Neural progenitor cell (in vitro differentiated cells): ENCODE measurements around the gene TFAP2E. TPM values are rescaled to one million over a fixed set of nuclear protein-coding genes. Genes with fewer than 3 reads are reported as not detected.

Experiments used
- DNase-seq: peaks from one replicate; pipeline ENCODE4 v3.0.0-alpha.2; 2016; ENCODE audit warnings: low spot score
- H2AFZ ChIP-seq: fragments of 200-600 bp; sonication (generic); replicated peaks from 2 replicates; pipeline ENCODE4 v1.6.1; 2016; ENCODE audit warnings: antibody characterized with exemption
- H3F3A ChIP-seq: fragments of 200-600 bp; sonication (generic); 2 replicates; pipeline ENCODE4 v1.6.1; 2016; ENCODE audit warnings: antibody characterized with exemption, low read depth
- H3K27ac ChIP-seq: fragments of 200-600 bp; sonication (generic); 2 replicates; pipeline ENCODE4 v1.5.1; 2016; ENCODE audit warnings: mild to moderate bottlenecking
- H3K27me3 ChIP-seq: fragments of 200-600 bp; sonication (generic); 2 replicates; pipeline ENCODE4 v1.6.1; 2016; ENCODE audit warnings: mild to moderate bottlenecking, moderate library complexity
- H3K36me3 ChIP-seq: fragments of 200-600 bp; sonication (generic); 2 replicates; pipeline ENCODE4 v1.5.1; 2016
- H3K4me1 ChIP-seq: fragments of 200-600 bp; sonication (generic); 2 replicates; pipeline ENCODE4 v1.6.1; 2016; ENCODE audit warnings: mixed run types
- H3K4me2 ChIP-seq: fragments of 200-600 bp; sonication (generic); 2 replicates; pipeline ENCODE4 v1.6.1; 2016
- H3K4me3 ChIP-seq: fragments of 200-600 bp; sonication (generic); 2 replicates; pipeline ENCODE4 v1.5.1; 2016
- H3K79me2 ChIP-seq: fragments of 200-600 bp; sonication (generic); 2 replicates; pipeline ENCODE4 v1.6.1; 2016; ENCODE audit warnings: low read depth
- H3K9ac ChIP-seq: fragments of 200-600 bp; sonication (generic); 2 replicates; pipeline ENCODE4 v1.6.1; 2016
- H3K9me3 ChIP-seq: fragments of 200-600 bp; sonication (generic); 2 replicates; pipeline ENCODE4 v1.5.1; 2016; ENCODE audit warnings: low read depth
- H4K20me1 ChIP-seq: fragments of 200-600 bp; sonication (generic); 2 replicates; pipeline ENCODE4 v1.6.1; 2016; ENCODE audit warnings: low read depth
- H3K27ac Mint-ChIP-seq: 3 replicates; pipeline ENCODE4 v1.8.0; 2021; ENCODE audit warnings: mixed read lengths
- H3K27me3 Mint-ChIP-seq: 2 replicates; pipeline ENCODE4 v1.8.0; 2022; ENCODE audit warnings: low read depth, mild to moderate bottlenecking, inconsistent platforms, moderate library complexity, mixed read lengths; ENCODE audit not compliant: insufficient read depth
- H3K36me3 Mint-ChIP-seq: 3 replicates; pipeline ENCODE4 v1.8.0; 2021; ENCODE audit warnings: mixed read lengths
- H3K4me1 Mint-ChIP-seq: 3 replicates; pipeline ENCODE4 v1.8.0; 2021; ENCODE audit warnings: mixed read lengths
- H3K4me3 Mint-ChIP-seq: 3 replicates; pipeline ENCODE4 v1.8.0; 2021; ENCODE audit warnings: mild to moderate bottlenecking, moderate library complexity, mixed read lengths
- H3K9me3 Mint-ChIP-seq: 3 replicates; pipeline ENCODE4 v1.8.0; 2020; ENCODE audit warnings: mixed read lengths
- CTCF ChIP-seq: fragments of 200-600 bp; sonication (generic); IDR thresholded peaks from 2 replicates; pipeline ENCODE4 v1.5.1; 2017; ENCODE audit warnings: antibody characterized with exemption, mild to moderate bottlenecking
- EZH2 ChIP-seq: fragments of 200-600 bp; sonication (generic); IDR thresholded peaks from 2 replicates; pipeline ENCODE4 v1.6.1; 2017; ENCODE audit warnings: antibody characterized with exemption, mild to moderate bottlenecking, moderate library complexity
- EZH2phosphoT487 ChIP-seq: fragments of 200-600 bp; sonication (generic); IDR thresholded peaks from 2 replicates; pipeline ENCODE4 v1.6.1; 2017; ENCODE audit warnings: antibody characterized with exemption
- total RNA-seq: library from RNA; depleted of rRNA; stranded (reverse); fragments of >200 nt; gene quantifications from 2 replicates; pipeline ENCODE4 v1.2.3, GENCODE V29; 2015; ENCODE audit warnings: low replicate concordance

The TFAP2E gene
- total RNA-seq, 1 donor from 2014 or later, result not detected

GRCh38 chr1:35537806-35538205 is 35.3 kb upstream of the TFAP2E start:
- Histone ChIP-seq H3K9ac (no peak overlapping the region), H3K79me2 (peaks cover 91% of the 10 kb centered on the region), H3K36me3 (no peaks in the 10 kb centered on the region), H3K9me3 (no peaks in the 10 kb centered on the region), H3K27me3 (no peaks in the 10 kb centered on the region), H3K4me3 (no peak overlapping the region), H3K27ac (peak overlapping the region; percentile 16), H3K4me2 (peak overlapping the region; percentile 35), H4K20me1 (peaks cover 24% of the 10 kb centered on the region), H2AFZ (no peak overlapping the region), H3F3A (peaks cover 12% of the 10 kb centered on the region), H3K4me1 (peaks cover 20% of the 10 kb centered on the region)
- no peak for TF ChIP-seq EZH2phosphoT487
- no peak for TF ChIP-seq EZH2
- no peak for TF ChIP-seq CTCF
- DNase-seq, result no peak
- Mint-ChIP-seq H3K4me3 (no peak overlapping the region), H3K36me3 (peaks cover 13% of the 10 kb centered on the region), H3K27ac (no peak overlapping the region), H3K4me1 (peaks cover 33% of the 10 kb centered on the region), H3K9me3 (peaks cover 2% of the 10 kb centered on the region), H3K27me3 (no peaks in the 10 kb centered on the region)

DNA sequence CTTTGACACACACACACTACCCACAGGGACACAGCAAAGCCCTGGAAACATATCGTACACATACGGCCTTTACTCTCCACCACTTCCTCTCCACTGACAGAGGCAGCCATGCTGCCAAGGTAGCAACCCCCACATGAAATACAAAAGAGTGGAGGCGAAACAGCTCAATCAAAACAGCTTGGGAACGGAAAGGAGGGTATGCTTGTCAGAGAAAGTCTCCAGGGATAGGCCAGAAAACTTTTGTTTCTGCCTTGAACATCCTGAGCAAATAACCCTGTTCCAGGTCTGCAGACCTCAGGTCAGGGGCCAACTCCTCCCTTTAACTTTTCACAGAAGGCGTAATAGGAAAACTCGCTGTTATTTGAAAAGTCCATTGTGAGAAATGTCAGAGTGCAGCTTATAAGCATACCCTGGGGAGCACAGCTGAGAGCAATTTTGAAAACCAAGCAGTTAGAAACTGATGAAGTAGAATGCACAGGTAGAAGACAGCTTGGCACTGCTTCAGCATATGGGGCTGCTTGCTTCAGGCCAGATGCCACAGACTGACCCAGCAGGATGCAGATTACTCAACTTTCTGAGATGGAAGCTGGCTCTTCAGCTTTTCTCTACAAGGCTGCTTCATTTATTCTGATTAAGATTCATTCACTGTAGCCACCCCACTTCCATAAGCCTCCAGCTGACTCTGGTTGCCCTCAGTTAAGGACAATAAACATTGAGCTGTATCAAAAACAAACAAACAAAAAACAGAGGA is 33.9 kb upstream of the TFAP2E start:
- no peak for DNase-seq
- TF ChIP-seq EZH2phosphoT487, result no peak
- TF ChIP-seq CTCF, result no peak
- no peak for TF ChIP-seq EZH2
- no peak overlapping the region for H3K4me3 Mint-ChIP-seq
- Histone ChIP-seq H3K79me2 (peaks cover 91% of the 10 kb centered on the region), H2AFZ (no peak overlapping the region), H3K4me1 (peaks cover 20% of the 10 kb centered on the region), H3K27ac (peak overlapping the region; percentile 57), H3F3A (peaks cover 12% of the 10 kb centered on the region), H4K20me1 (peaks cover 24% of the 10 kb centered on the region), H3K4me3 (no peak overlapping the region), H3K36me3 (no peaks in the 10 kb centered on the region), H3K27me3 (no peaks in the 10 kb centered on the region), H3K9ac (no peak overlapping the region), H3K9me3 (no peaks in the 10 kb centered on the region), H3K4me2 (peak overlapping the region; percentile 26)
- peak overlapping the region; percentile 78 for H3K27ac Mint-ChIP-seq
- peaks cover 7% of the 10 kb centered on the region for H3K36me3 Mint-ChIP-seq
- H3K4me1 Mint-ChIP-seq, result peaks cover 33% of the 10 kb centered on the region
- no peaks in the 10 kb centered on the region for H3K27me3 Mint-ChIP-seq
- no peaks in the 10 kb centered on the region for H3K9me3 Mint-ChIP-seq

DNA sequence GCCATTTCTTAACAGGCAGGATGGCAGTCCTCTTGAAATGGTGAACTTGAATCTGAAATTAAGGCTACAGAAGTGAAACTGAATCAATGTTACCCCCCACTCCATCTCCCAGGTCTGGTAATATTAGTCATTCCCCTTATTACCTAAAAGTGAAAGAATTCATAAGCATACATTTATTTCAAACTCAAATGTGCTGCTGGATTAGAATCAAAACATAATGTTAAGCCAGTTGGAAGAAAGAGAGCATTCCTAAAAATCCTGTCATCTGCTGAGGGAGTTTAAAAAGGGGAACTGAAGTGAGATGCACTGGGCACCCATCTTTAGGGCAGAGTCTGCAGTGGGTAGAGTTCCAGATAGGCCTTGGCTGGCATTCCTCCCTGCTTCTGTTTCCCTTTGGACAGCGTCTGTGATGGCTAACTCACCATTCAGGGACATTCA is 33.3 kb upstream of the TFAP2E start:
- H3K27me3 ChIP-seq, result no peaks in the 10 kb centered on the region
- no peak overlapping the region for H3K4me3 Mint-ChIP-seq
- H3K36me3 ChIP-seq, result no peaks in the 10 kb centered on the region
- peaks cover 35% of the 10 kb centered on the region for H3K4me1 Mint-ChIP-seq
- H3K4me2 ChIP-seq, result peak overlapping the region; percentile 26
- H2AFZ ChIP-seq, result no peak overlapping the region
- no peaks in the 10 kb centered on the region for H3K9me3 ChIP-seq
- no peak overlapping the region for H3K9ac ChIP-seq
- H3K9me3 Mint-ChIP-seq, result no peaks in the 10 kb centered on the region
- H4K20me1 ChIP-seq, result peaks cover 27% of the 10 kb centered on the region
- H3K4me1 ChIP-seq, result peaks cover 20% of the 10 kb centered on the region
- H3F3A ChIP-seq, result peaks cover 12% of the 10 kb centered on the region
- TF ChIP-seq EZH2 (no peak), EZH2phosphoT487 (no peak), CTCF (no peak)
- DNase-seq, result no peak
- no peaks in the 10 kb centered on the region for H3K27me3 Mint-ChIP-seq
- no peak overlapping the region for H3K27ac Mint-ChIP-seq
- H3K36me3 Mint-ChIP-seq, result peaks cover 7% of the 10 kb centered on the region
- H3K27ac ChIP-seq, result peak overlapping the region; percentile 57
- H3K4me3 ChIP-seq, result no peak overlapping the region
- H3K79me2 ChIP-seq, result peaks cover 94% of the 10 kb centered on the region
